Measurements from ENCODE around the gene SYNE2.

SYNE2 gene

GRCh38 chr14:63891148-63891975, 38.6 kb downstream of the SYNE2 start:
- TF ChIP-seq POLR2AphosphoS5 (IDR thresholded peaks at IDR 0.05; ENCODE audit: low read depth), result no peak
- TF ChIP-seq SPI1 (IDR thresholded peaks at IDR 0.05; ENCODE audit: borderline replicate concordance, low read depth), result no peak
- no peak for TF ChIP-seq GABPA (IDR thresholded peaks at IDR 0.05; ENCODE audit: low read depth)
- TF ChIP-seq, protein P1, sequence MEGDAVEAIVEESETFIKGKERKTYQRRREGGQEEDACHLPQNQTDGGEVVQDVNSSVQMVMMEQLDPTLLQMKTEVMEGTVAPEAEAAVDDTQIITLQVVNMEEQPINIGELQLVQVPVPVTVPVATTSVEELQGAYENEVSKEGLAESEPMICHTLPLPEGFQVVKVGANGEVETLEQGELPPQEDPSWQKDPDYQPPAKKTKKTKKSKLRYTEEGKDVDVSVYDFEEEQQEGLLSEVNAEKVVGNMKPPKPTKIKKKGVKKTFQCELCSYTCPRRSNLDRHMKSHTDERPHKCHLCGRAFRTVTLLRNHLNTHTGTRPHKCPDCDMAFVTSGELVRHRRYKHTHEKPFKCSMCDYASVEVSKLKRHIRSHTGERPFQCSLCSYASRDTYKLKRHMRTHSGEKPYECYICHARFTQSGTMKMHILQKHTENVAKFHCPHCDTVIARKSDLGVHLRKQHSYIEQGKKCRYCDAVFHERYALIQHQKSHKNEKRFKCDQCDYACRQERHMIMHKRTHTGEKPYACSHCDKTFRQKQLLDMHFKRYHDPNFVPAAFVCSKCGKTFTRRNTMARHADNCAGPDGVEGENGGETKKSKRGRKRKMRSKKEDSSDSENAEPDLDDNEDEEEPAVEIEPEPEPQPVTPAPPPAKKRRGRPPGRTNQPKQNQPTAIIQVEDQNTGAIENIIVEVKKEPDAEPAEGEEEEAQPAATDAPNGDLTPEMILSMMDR (IDR thresholded peaks at IDR 0.05; ENCODE audit: insufficient read depth, low read length), result no peak
- no peak for TF ChIP-seq REST (IDR thresholded peaks at IDR 0.05; ENCODE audit: insufficient replicate concordance, low read depth)
- H3K27ac ChIP-seq (replicated peaks), result no peak overlapping the region
- no peak for DNase-seq (ENCODE audit: low read depth in 1 of 2, low spot score in 1 of 2)
- peaks cover 31% of the 10 kb centered on the region for H3K27me3 ChIP-seq (ENCODE audit: insufficient read depth, poor library complexity, severe bottlenecking)
- H3K4me3 ChIP-seq (replicated peaks; ENCODE audit: insufficient read depth, low read length), result no peak overlapping the region

- TF ChIP-seq REST (IDR thresholded peaks at IDR 0.05; ENCODE audit: insufficient replicate concordance, low read depth) (no peak), GABPA (IDR thresholded peaks at IDR 0.05; ENCODE audit: low read depth) (no peak), SPI1 (IDR thresholded peaks at IDR 0.05; ENCODE audit: borderline replicate concordance, low read depth) (no peak), POLR2AphosphoS5 (IDR thresholded peaks at IDR 0.05; ENCODE audit: low read depth) (no peak)
- TF ChIP-seq, protein P1 (IDR thresholded peaks at IDR 0.05; ENCODE audit: insufficient read depth, low read length), result no peak
- H3K4me3 ChIP-seq (replicated peaks; ENCODE audit: insufficient read depth, low read length), result no peak overlapping the region
- H3K27ac ChIP-seq (replicated peaks), result no peak overlapping the region
- no peak for DNase-seq (ENCODE audit: low read depth in 1 of 2, low spot score in 1 of 2)
- peaks cover 37% of the 10 kb centered on the region for H3K27me3 ChIP-seq (ENCODE audit: insufficient read depth, poor library complexity, severe bottlenecking)
These were observed 39.5 kb downstream of the SYNE2 start for GRCh38 chr14:63892265-63892664.

DNA sequence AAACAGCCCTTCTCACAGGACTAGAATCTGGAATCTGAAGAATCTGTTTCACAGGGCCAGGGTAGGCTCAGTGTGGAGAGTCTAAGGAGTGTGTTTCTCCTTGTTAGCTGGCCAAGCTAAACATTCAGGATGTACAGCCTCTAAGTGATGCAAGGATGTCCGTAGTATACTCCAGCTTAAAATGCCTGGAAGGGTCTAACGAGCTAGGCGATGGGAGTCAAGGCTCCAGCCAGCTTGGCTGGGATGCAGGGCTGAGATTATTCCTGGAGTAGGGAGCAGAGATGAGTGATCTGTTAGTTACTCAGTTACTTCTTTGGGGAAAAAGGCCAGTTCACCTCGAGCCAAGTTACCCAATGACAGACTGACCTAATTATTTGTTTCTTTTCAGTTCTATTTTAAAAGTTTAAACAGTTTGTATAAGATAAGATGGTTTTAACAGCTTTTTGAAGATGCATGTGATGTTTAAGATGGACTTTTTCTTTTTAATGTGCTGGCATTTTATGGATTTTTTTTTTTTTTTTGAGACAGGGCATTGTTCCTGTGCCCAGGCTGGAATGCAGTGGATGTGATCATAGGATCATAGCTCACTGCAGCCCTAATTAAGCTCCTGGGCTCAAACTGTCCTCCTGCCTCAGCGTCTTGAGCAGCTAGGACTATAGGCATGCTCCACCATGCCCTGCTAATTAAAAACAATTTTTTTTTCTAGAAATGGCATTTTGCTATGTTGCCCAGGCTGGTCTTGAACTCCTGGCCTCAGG, 41.1 kb downstream of the SYNE2 start:
- no peak for DNase-seq (ENCODE audit: low read depth in 1 of 2, low spot score in 1 of 2)
- TF ChIP-seq SPI1 (IDR thresholded peaks at IDR 0.05; ENCODE audit: borderline replicate concordance, low read depth) (no peak), POLR2AphosphoS5 (IDR thresholded peaks at IDR 0.05; ENCODE audit: low read depth) (no peak), REST (IDR thresholded peaks at IDR 0.05; ENCODE audit: insufficient replicate concordance, low read depth) (no peak), GABPA (IDR thresholded peaks at IDR 0.05; ENCODE audit: low read depth) (no peak)
- TF ChIP-seq, protein P1 (IDR thresholded peaks at IDR 0.05; ENCODE audit: insufficient read depth, low read length), result no peak
- Histone ChIP-seq H3K27me3 (ENCODE audit: insufficient read depth, poor library complexity, severe bottlenecking) (peaks cover 48% of the 10 kb centered on the region), H3K4me3 (replicated peaks; ENCODE audit: insufficient read depth, low read length) (no peak overlapping the region), H3K27ac (replicated peaks) (no peak overlapping the region)

All from HL-60 (cell line).